GM21529 (cell line): Measurements from ENCODE around the gene PLP2.
"Not testable (repeated sequence)": the region's sequence is repeated elsewhere in the genome, so short reads cannot be mapped to it uniquely, and the experiment has no call there.

Experiments used
- ATAC-seq: cut with Tn5 transposase; IDR thresholded peaks from one replicate; pipeline ENCODE4 v1.9.1; 2021; ENCODE audit not compliant: unreplicated experiment

Gene PLP2

GRCh38 chrX:49163555-49164419 is 7.9 kb upstream of the PLP2 start:
- ATAC-seq: peak; percentile 54

DNA sequence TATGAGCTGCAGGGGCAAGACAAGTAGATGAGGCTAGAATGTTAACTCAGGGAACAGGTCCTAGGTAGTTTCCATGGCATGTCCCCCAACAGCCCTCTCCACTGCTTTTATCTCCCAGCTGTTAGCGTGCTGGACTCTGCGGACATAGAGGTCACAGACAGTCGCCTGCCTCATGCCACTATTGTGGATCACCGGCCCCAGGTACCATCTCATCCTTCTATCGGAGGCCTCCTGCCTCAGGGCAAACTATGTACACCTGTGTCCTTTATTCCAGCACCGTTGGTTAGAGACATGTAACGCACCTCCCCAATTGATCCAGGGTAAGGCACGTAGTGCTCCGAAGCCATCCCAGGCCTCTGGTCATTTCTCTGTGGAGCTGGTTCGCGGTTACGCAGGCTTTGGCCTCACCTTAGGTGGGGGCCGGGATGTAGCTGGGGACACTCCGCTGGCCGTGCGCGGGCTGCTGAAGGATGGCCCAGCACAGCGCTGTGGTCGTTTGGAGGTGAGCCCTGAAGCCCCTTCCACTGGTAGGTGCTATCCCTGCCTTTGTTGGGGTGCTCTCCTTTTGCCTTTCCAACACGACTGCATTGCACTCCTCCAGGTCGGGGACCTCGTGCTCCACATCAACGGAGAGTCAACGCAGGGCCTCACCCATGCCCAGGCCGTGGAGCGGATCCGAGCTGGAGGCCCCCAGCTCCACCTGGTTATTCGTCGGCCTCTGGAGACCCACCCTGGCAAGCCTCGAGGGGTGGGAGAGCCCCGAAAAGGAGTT is 6.9 kb upstream of the PLP2 start:
- no peak for ATAC-seq

DNA sequence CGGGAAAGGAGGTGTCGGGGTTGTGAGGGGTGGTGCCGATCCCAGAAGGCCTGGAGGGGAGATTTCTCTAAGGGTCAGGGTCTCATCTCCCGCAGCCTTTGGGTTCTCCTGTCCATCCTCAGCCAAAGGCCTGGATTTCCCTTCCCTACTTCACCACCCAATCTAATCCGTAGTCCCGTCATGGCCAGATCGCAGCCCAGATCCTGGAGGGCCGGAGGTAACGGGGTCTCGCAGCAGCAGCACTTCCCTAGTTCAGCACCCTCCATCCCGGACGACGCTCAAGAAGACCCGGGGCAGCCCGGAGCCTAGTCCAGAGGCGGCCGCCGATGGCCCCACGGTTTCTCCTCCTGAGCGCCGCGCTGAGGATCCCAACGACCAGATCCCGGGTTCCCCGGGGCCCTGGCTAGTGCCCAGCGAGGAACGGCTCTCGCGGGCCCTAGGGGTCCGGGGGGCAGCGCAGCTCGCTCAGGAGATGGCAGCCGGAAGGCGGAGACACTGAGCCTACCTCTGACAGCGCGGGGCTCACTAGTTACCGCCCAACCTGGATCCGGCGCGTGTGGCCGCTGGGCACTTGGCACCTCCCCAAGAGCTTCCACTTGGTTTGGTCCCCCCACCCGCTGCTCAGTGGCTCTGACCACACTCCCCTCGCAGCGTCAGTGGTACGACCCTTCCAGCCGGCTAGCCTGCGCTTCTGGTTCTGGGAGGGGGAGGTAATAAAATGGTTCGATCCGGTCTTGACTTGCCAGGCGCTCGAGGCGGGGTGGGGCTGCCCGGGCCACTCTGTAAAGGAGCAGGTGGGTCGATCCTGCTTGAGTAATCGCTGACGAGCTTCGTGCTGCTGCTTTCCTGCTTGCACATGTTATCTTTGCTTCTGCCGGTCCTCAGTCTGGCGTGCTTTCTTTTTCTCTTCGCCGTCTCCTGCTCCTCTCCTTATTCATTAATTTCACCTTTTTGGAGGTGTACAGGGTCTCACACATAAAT is 5.5 kb upstream of the PLP2 start:
- ATAC-seq: peak; percentile 38

GRCh38 chrX:49166914-49167739 is 4.6 kb upstream of the PLP2 start:
- no peak for ATAC-seq

- no peak for ATAC-seq
Measured at GRCh38 chrX:49167740-49168108, 4.0 kb upstream of the PLP2 start.

GRCh38 chrX:49172280-49172780 is 632 bp downstream of the PLP2 start:
- peak; percentile 70 for ATAC-seq

DNA sequence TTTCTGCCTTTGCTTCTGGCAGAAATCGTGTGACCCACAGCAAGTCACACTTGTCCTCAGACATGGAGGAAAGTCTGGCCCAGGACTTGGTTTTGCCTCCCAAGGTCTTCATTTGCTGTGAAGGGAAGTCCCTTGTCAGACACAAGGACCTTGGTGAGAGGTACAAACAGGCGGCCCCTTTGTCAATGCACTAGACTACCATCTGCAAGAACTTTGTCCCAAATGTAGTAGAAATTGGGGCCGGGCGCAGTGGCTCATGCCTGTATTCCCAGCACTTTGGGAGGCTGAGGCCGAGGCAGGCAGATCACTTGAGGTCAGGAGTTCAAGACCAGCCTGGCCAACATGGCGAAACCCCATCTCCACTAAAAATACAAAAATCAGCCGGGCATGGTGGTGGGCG is 1.8 kb downstream of the PLP2 start:
- ATAC-seq: not testable (repeated sequence)

DNA sequence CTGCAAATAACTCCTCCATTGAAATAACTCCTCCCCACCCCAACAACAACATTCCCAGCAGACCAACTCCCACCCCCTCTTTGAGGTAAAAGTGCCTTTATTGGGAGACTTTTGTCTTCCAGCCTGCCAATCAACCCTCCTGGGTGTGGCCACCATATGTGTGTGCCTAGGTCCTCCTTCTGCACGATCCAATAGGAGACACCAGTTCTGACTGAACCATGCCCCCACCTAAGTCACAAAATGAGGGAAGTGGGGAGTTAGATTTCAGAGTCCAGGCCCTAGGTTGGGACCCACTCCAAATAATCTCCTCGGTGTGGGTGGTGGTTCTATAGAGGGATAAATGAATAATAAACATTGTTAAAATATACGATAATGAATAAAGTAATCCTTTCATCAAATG is 3.0 kb downstream of the PLP2 start:
- ATAC-seq: no peak

DNA sequence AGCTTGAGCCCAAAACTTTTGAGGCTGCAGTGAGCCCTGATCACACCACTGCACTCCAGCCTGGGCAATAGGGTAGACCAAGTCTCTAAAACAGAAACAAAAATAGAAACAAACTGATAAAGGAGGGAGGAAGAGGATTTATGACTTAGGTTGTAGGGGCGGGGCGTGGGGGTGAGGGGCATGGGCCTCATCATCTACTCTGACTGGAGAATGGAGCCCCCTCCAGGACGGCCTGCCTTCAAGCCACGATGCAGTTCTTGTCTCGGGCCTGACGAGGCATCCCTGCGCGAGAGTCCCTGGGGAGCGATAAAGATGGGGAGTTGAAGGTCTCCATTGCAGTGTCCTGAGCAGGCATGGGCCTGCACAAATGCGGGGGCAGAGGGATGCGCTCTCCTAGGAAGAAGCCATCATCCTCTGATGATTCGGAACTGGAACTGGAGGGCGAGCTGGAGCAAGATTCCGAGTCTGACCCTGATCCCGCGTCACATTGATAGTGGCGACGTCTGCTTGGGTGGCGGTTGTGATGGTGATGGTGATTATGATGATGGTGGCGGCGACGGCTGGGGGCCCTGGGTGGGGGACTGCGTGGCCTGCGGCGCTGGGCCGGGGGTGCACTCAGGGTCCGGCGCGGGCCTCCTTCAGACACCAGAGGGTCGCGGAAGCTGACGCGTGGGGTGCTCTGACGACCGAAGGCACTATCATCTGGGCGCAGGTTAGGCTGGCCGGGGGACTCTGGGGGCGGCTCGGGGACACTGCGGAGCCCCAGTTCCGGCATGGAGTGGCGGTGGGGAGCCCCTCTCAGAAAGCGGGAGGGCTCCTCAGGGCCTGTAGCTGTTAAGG is 4.0 kb downstream of the PLP2 start:
- no peak for ATAC-seq

- no peak for ATAC-seq
Measured at GRCh38 chrX:49176421-49177326, 5.0 kb downstream of the PLP2 start.

GRCh38 chrX:49177338-49177833 is 5.7 kb downstream of the PLP2 start:
- no peak for ATAC-seq

GRCh38 chrX:49177873-49178480 is 6.3 kb downstream of the PLP2 start:
- no peak for ATAC-seq

- no peak for ATAC-seq
Measured at GRCh38 chrX:49178537-49178936, 6.8 kb downstream of the PLP2 start.

DNA sequence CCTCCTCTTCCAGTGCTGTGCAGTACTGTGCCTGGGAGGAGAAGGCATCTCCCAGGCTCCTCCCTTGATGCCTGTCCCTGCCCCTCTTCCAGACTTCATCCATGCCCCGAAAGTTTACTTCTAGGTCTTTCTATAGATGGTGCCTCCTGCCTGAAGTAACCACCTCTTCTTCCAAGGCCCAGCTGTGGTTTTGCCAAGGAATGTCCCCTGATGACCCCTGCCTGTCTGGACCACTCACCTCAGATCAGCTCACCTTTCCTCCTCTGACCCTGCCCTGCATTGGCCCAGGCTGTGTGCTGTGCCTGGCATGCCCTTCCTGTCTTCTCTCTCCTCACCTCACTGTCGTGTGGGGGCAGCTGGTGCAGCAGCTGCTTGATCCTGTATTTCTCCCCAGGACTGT is 7.7 kb downstream of the PLP2 start:
- ATAC-seq: no peak

- ATAC-seq: no peak
Measured at GRCh38 chrX:49183701-49184281, 12.1 kb downstream of the PLP2 start.

DNA sequence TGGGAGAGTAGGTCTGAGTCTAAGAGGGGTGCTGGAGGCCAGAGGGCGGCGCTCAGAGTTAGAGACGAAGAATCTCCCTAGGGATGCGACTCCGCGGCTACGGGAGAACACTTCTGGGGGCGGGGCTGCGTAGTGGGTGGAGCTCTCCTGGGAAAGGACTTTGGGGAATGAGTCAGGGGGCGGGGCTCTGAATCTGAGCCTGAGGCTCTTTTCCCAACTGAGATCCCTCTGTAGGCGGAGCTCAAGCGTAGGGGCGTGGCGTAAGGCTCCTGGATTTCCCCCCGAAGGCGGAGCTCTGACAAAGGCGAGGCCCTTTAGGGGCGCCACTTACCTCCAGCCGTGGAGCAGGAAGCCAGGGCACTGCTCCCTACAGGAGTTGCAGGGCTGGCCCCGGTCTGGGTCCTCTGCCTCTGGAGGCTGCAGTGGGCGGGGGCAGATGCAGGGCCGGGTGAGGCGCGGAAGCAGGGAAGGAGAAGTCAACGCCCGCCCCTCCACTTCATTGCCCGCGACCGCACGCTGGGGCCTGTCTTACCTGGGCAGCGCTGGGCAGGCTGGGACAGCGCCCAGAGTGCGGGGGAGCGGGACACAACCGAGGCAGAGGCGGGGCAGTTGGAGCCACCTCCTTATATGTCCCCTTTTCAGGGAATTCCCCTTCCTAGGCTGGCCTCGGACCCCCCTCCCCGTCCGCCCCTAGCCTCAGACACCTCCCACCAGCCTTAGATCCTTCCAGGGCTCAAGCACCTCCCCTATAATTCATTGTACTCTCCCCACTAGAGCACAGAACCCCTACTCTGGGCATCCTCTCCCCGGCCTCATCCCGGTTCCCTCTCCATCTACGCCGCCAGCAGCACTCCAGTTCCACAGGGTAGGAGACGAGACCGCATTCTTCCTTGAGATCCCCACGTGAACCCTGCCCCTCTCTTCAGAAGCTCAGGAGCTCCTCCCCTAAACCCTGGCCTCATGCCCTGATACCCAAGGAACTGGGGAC is 12.9 kb downstream of the PLP2 start:
- peak; percentile 54 for ATAC-seq
